SK-N-SH treated with all-trans-retinoic acid at 6 μM for 48 hours (cell line): ENCODE results near the gene RPE.
A peak's percentile ranks its signal among the peaks of the same experiment; 100 is the strongest.

Experiments
- ATAC-seq: fragments of 200-7000 bp; cut with Tn5 transposase; 3 replicates; pipeline ENCODE4 v1.9.1; 2020; ENCODE audit warnings: mild to moderate bottlenecking, moderate library complexity
- ARNTL ChIP-seq: fragments of 450-650 bp; formaldehyde crosslinking; IDR thresholded peaks from 2 replicates; pipeline ENCODE4 v1.5.0; 2020; ENCODE audit warnings: low read depth, mild to moderate bottlenecking, moderate library complexity, borderline replicate concordance
- CREB5 ChIP-seq: fragments of 250-450 bp; sonication (Bioruptor Pico); IDR thresholded peaks from 2 replicates; pipeline ENCODE4 v1.5.1; 2020; ENCODE audit warnings: low read depth, mild to moderate bottlenecking, moderate library complexity
- CSDC2 ChIP-seq: fragments of 250-450 bp; sonication (Bioruptor Pico); IDR thresholded peaks from 2 replicates; pipeline ENCODE4 v1.5.0; 2020; ENCODE audit warnings: mild to moderate bottlenecking, moderate library complexity
- CSRNP3 ChIP-seq: fragments of 250-450 bp; sonication (Bioruptor Pico); IDR thresholded peaks from 2 replicates; pipeline ENCODE4 v1.5.1; 2021; ENCODE audit warnings: mild to moderate bottlenecking, moderate library complexity
- ESRRG ChIP-seq: fragments of 250-450 bp; sonication (Bioruptor Pico); IDR thresholded peaks from 2 replicates; pipeline ENCODE4 v1.6.1; 2021; ENCODE audit warnings: mild to moderate bottlenecking
- ISL1 ChIP-seq: fragments of 250-450 bp; sonication (Bioruptor Pico); IDR thresholded peaks from 2 replicates; pipeline ENCODE4 v2.1.2; 2022; ENCODE audit warnings: mild to moderate bottlenecking, moderate library complexity
- PATZ1 ChIP-seq: fragments of 250-450 bp; sonication (Bioruptor Pico); IDR thresholded peaks from 2 replicates; pipeline ENCODE4 v1.8.0; 2020; ENCODE audit warnings: mild to moderate bottlenecking, moderate library complexity, borderline replicate concordance
- POU6F1 ChIP-seq: fragments of 250-450 bp; sonication (Bioruptor Pico); IDR thresholded peaks from 2 replicates; pipeline ENCODE4 v1.8.0; 2021; ENCODE audit warnings: low read depth, mild to moderate bottlenecking, moderate library complexity, borderline replicate concordance
- PPARA ChIP-seq: fragments of 250-450 bp; sonication (Bioruptor Pico); IDR thresholded peaks from 2 replicates; pipeline ENCODE4 v1.5.0; 2020; ENCODE audit warnings: mild to moderate bottlenecking, borderline replicate concordance
- RARB ChIP-seq: fragments of 250-450 bp; sonication (Bioruptor Pico); IDR thresholded peaks from 2 replicates; pipeline ENCODE4 v1.8.0; 2021; ENCODE audit warnings: mild to moderate bottlenecking, moderate library complexity
- SNAI2 ChIP-seq: fragments of 250-450 bp; sonication (Bioruptor Pico); IDR thresholded peaks from 2 replicates; pipeline ENCODE4 v1.5.0; 2020; ENCODE audit warnings: mild to moderate bottlenecking, moderate library complexity
- TCF4 ChIP-seq: fragments of 250-450 bp; sonication (Bioruptor Pico); IDR thresholded peaks from 2 replicates; pipeline ENCODE4 v1.8.0; 2021; ENCODE audit warnings: mild to moderate bottlenecking, moderate library complexity, borderline replicate concordance
- TOX ChIP-seq: fragments of 250-450 bp; sonication (Bioruptor Pico); IDR thresholded peaks from 2 replicates; pipeline ENCODE4 v1.8.0; 2021; ENCODE audit warnings: mild to moderate bottlenecking, moderate library complexity, borderline replicate concordance
- TSHZ2 ChIP-seq: fragments of 250-450 bp; sonication (Bioruptor Pico); IDR thresholded peaks from 2 replicates; pipeline ENCODE4 v1.5.0; 2020; ENCODE audit warnings: mild to moderate bottlenecking, moderate library complexity
- ZC3H10 ChIP-seq: fragments of 250-450 bp; sonication (Bioruptor Pico); IDR thresholded peaks from 2 replicates; pipeline ENCODE4 v1.5.1; 2021; ENCODE audit warnings: mild to moderate bottlenecking, moderate library complexity
- ZFP3 ChIP-seq: fragments of 250-450 bp; sonication (Bioruptor Pico); IDR thresholded peaks from 2 replicates; pipeline ENCODE4 v1.5.0; 2020; ENCODE audit warnings: mild to moderate bottlenecking, moderate library complexity
- ZNF70 ChIP-seq: fragments of 450-650 bp; formaldehyde crosslinking; IDR thresholded peaks from 2 replicates; pipeline ENCODE4 v1.5.0; 2020; ENCODE audit warnings: mild to moderate bottlenecking, moderate library complexity
- ZNF8 ChIP-seq: fragments of 450-650 bp; formaldehyde crosslinking; IDR thresholded peaks from 2 replicates; pipeline ENCODE4 v1.5.0; 2020; ENCODE audit warnings: mild to moderate bottlenecking, moderate library complexity

Gene RPE

GRCh38 chr2:210027608-210028007, 25.2 kb downstream of the RPE start:
- ATAC-seq, result no peak
- TF ChIP-seq PPARA (CRISPR knock-in tag) (no peak), CSRNP3 (CRISPR knock-in tag) (no peak), CREB5 (CRISPR knock-in tag) (no peak), TOX (no peak), TCF4 (no peak), TSHZ2 (CRISPR knock-in tag) (no peak), PATZ1 (CRISPR knock-in tag) (no peak), ISL1 (no peak)

- no peak for ATAC-seq
- no peak for TF ChIP-seq ARNTL (CRISPR knock-in tag)
- TF ChIP-seq ZNF70 (CRISPR knock-in tag), result no peak
- TF ChIP-seq ZFP3 (CRISPR knock-in tag), result no peak
- no peak for TF ChIP-seq ESRRG (CRISPR knock-in tag)
- no peak for TF ChIP-seq CSDC2 (CRISPR knock-in tag)
- no peak for TF ChIP-seq POU6F1 (CRISPR knock-in tag)
- TF ChIP-seq RARB (CRISPR knock-in tag), result no peak
- TF ChIP-seq ISL1, result no peak
- TF ChIP-seq SNAI2 (CRISPR knock-in tag), result no peak
- TF ChIP-seq TOX, result no peak
- TF ChIP-seq ZNF8 (CRISPR knock-in tag), result no peak
Observed at GRCh38 chr2:210028178-210028577, 25.7 kb downstream of the RPE start.

- no peak for TF ChIP-seq CSRNP3 (CRISPR knock-in tag)
- no peak for TF ChIP-seq PPARA (CRISPR knock-in tag)
- ATAC-seq, result peak; percentile 28; the same call in 2 of the 3 replicates
Observed at GRCh38 chr2:210034087-210034683, 31.7 kb downstream of the RPE start.

- no peak for ATAC-seq
- TF ChIP-seq TSHZ2 (CRISPR knock-in tag) (no peak), TCF4 (no peak), ZC3H10 (CRISPR knock-in tag) (no peak), TOX (no peak), CREB5 (CRISPR knock-in tag) (no peak), RARB (CRISPR knock-in tag) (no peak), POU6F1 (CRISPR knock-in tag) (no peak), ZNF70 (CRISPR knock-in tag) (no peak)
Observed at GRCh38 chr2:210035679-210036078, 33.2 kb downstream of the RPE start.
